WTC11 (cell line): ENCODE measurements around the gene CLDN34. TPM values are rescaled to one million over a fixed set of nuclear protein-coding genes. Genes with fewer than 3 reads are reported as not detected.

Source experiments
- ATAC-seq: fragments of 200-7000 bp; cut with Tn5 transposase; 2 replicates; pipeline ENCODE4 v1.10.0; 2021; ENCODE audit warnings: mild to moderate bottlenecking, moderate library complexity
- CTCF ChIA-PET: fragments of 300-600 bp; sonication (Branson Sonifier 250); formaldehyde crosslinking; loops from one replicate; lab custom pipeline; 2021; ENCODE audit warnings: antibody characterized with exemption; lab: Charles Lee
- POLR2A ChIA-PET: fragments of 350-600 bp; sonication (Branson Sonifier 250); formaldehyde crosslinking; loops from one replicate; lab custom pipeline; 2021; ENCODE audit warnings: antibody characterized with exemption; lab: Charles Lee
- DNase-seq: peaks from one replicate; pipeline ENCODE4 v3.0.0; 2021; ENCODE audit warnings: low spot score
- H3K27ac Mint-ChIP-seq: 2 replicates; pipeline ENCODE4 v1.8.0; 2021; ENCODE audit warnings: mixed read lengths
- H3K27me3 Mint-ChIP-seq: 2 replicates; pipeline ENCODE4 v1.8.0; 2021; ENCODE audit warnings: low read depth, mild to moderate bottlenecking, moderate library complexity, mixed read lengths
- H3K36me3 Mint-ChIP-seq: 2 replicates; pipeline ENCODE4 v1.8.0; 2021; ENCODE audit warnings: mixed read lengths
- H3K4me1 Mint-ChIP-seq: 2 replicates; pipeline ENCODE4 v1.8.0; 2022; ENCODE audit warnings: mixed read lengths
- H3K4me3 Mint-ChIP-seq: 2 replicates; pipeline ENCODE4 v1.8.0; 2021; ENCODE audit warnings: mild to moderate bottlenecking, moderate library complexity, mixed read lengths
- H3K9me3 Mint-ChIP-seq: 2 replicates; pipeline ENCODE4 v1.8.0; 2021; ENCODE audit warnings: mixed read lengths
- ARID4B ChIP-seq: sonication (generic); formaldehyde crosslinking; IDR thresholded peaks from 2 replicates; pipeline ENCODE4 v1.8.0; 2023; ENCODE audit warnings: missing genetic modification reagents, mild to moderate bottlenecking, borderline replicate concordance
- E2F5 ChIP-seq: sonication (generic); formaldehyde crosslinking; IDR thresholded peaks from 2 replicates; pipeline ENCODE4 v1.8.1; 2022; ENCODE audit warnings: mild to moderate bottlenecking, moderate library complexity, missing genetic modification reagents
- ESRRA ChIP-seq: sonication (generic); formaldehyde crosslinking; IDR thresholded peaks from 2 replicates; pipeline ENCODE4 v1.8.1; 2022; ENCODE audit warnings: mild to moderate bottlenecking, missing genetic modification reagents, borderline replicate concordance
- FOXP4 ChIP-seq: sonication (generic); formaldehyde crosslinking; IDR thresholded peaks from 2 replicates; pipeline ENCODE4 v1.8.0; 2022; ENCODE audit warnings: mild to moderate bottlenecking, missing genetic modification reagents
- HMGXB4 ChIP-seq: sonication (generic); formaldehyde crosslinking; IDR thresholded peaks from 2 replicates; pipeline ENCODE4 v1.8.1; 2023; ENCODE audit warnings: mild to moderate bottlenecking, moderate library complexity, missing genetic modification reagents
- IRF1 ChIP-seq: sonication (generic); formaldehyde crosslinking; IDR thresholded peaks from 2 replicates; pipeline ENCODE4 v1.8.0; 2023; ENCODE audit warnings: missing genetic modification reagents
- KAT7 ChIP-seq: sonication (generic); formaldehyde crosslinking; IDR thresholded peaks from 2 replicates; pipeline ENCODE4 v1.8.1; 2023; ENCODE audit warnings: missing genetic modification reagents, mild to moderate bottlenecking, borderline replicate concordance
- PREB ChIP-seq: sonication (generic); formaldehyde crosslinking; IDR thresholded peaks from 2 replicates; pipeline ENCODE4 v1.8.1; 2022; ENCODE audit warnings: mild to moderate bottlenecking, missing genetic modification reagents, moderate library complexity, borderline replicate concordance
- USF1 ChIP-seq: sonication (generic); formaldehyde crosslinking; IDR thresholded peaks from 2 replicates; pipeline ENCODE4 v1.8.0; 2022; ENCODE audit warnings: mild to moderate bottlenecking, missing genetic modification reagents
- ZBTB21 ChIP-seq: sonication (generic); formaldehyde crosslinking; IDR thresholded peaks from 2 replicates; pipeline ENCODE4 v1.8.1; 2023; ENCODE audit warnings: mild to moderate bottlenecking, missing genetic modification reagents, borderline replicate concordance
- ZNF121 ChIP-seq: sonication (generic); formaldehyde crosslinking; IDR thresholded peaks from 2 replicates; pipeline ENCODE4 v1.8.0; 2023; ENCODE audit warnings: missing genetic modification reagents
- ZNF219 ChIP-seq: sonication (generic); formaldehyde crosslinking; IDR thresholded peaks from 2 replicates; pipeline ENCODE4 v1.8.0; 2023; ENCODE audit warnings: missing genetic modification reagents, mild to moderate bottlenecking, borderline replicate concordance
- ZNF423 ChIP-seq: fragments of 250-450 bp; sonication (Bioruptor Pico); IDR thresholded peaks from 2 replicates; pipeline ENCODE4 v2.1.2; 2022; ENCODE audit warnings: mild to moderate bottlenecking, moderate library complexity
- total RNA-seq: library from RNA; stranded (reverse); gene quantifications from 3 replicates; pipeline ENCODE4 v1.2.3, GENCODE V29; 2021
- TF ChIP-seq, protein P1 (sequence below): fragments of 250-450 bp; sonication (Bioruptor Pico); IDR thresholded peaks from 2 replicates; pipeline ENCODE4 v2.1.2; 2022; ENCODE audit warnings: mild to moderate bottlenecking, moderate library complexity
- TF ChIP-seq, protein P2 (sequence below): sonication (generic); formaldehyde crosslinking; IDR thresholded peaks from 2 replicates; pipeline ENCODE4 v1.8.1; 2022; ENCODE audit warnings: low read depth, mild to moderate bottlenecking, moderate library complexity, missing genetic modification reagents, borderline replicate concordance

Gene CLDN34
- total RNA-seq, 1 experiment from 2014 or later, result 0.52 TPM

DNA sequence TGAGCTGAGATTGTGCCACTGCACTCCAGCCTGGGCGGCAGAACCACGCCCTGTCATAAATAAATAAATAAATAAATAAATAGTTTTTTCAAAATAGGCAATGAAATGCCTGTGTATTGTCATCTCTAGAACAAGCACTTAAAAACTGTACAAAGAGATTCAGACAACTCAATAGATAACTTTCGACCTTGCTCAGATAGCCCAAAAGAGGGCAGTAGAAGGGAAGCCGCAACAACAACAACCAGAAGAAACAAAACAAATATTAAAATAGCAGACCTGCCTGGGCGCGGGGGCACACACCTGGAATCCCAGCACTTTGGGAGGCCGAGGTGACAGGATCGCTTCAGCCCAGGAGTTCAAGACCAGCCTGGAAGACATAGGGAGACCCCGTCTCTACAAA is 9.4 kb upstream of the CLDN34 start (continued):
- TF ChIP-seq ARID4B (CRISPR knock-in tag), result no peak
- TF ChIP-seq PREB (CRISPR knock-in tag), result no peak
- TF ChIP-seq E2F5 (CRISPR knock-in tag), result no peak
- no peak for TF ChIP-seq FOXP4 (CRISPR knock-in tag)

DNA sequence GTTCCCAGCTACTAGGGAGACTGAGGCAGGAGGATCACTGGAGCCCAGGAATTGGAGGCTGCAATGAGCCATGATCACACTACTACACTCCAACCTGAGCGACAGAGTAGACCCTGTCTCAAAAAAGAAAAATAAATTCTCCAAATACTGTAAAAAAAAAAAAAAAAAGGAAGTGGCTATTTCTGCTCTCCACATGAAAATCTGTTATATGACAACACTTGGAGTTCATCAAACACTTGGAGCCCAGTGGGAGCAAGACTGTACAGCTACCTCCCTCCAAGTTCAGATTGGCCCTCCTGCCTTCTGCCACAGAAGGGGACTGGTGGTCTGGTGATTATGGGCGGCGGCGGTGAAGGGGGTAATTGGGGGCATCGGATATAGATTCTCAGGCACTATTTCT is 9.0 kb upstream of the CLDN34 start:
- DNase-seq, result no peak
- Mint-ChIP-seq H3K27ac (no peak overlapping the region), H3K4me3 (no peak overlapping the region), H3K36me3 (peaks cover 6% of the 10 kb centered on the region), H3K4me1 (no peaks in the 10 kb centered on the region), H3K9me3 (peaks cover 6% of the 10 kb centered on the region; the same call in 1 of the 2 replicates), H3K27me3 (no peaks in the 10 kb centered on the region)
- no peak for ATAC-seq
- TF ChIP-seq IRF1 (CRISPR knock-in tag), result no peak
- CTCF ChIA-PET, result no interaction called here
- POLR2A ChIA-PET, result no interaction called here

GRCh38 chrX:9961750-9962149 is 5.4 kb upstream of the CLDN34 start:
- H3K4me1 Mint-ChIP-seq, result no peaks in the 10 kb centered on the region
- no peak for DNase-seq
- POLR2A ChIA-PET, result no interaction called here

More at GRCh38 chrX:9961750-9962149, 5.4 kb upstream of the CLDN34 start:
- Mint-ChIP-seq H3K4me3 (no peak overlapping the region), H3K27ac (no peak overlapping the region), H3K27me3 (no peaks in the 10 kb centered on the region; the same call in 1 of the 2 replicates), H3K36me3 (no peaks in the 10 kb centered on the region), H3K9me3 (no peaks in the 10 kb centered on the region)
- CTCF ChIA-PET, result interaction anchor here (0.6 kb wide), 1 partner anchor 261 kb away, joined by 3 read pairs; no protein-coding TSS in a partner anchor
- no peak for ATAC-seq
- no peak for TF ChIP-seq ZNF423 (CRISPR knock-in tag)
- no peak for TF ChIP-seq ZNF121
- TF ChIP-seq KAT7 (CRISPR knock-in tag), result no peak
- no peak for TF ChIP-seq ZBTB21
- no peak for TF ChIP-seq HMGXB4
- TF ChIP-seq, protein P1, sequence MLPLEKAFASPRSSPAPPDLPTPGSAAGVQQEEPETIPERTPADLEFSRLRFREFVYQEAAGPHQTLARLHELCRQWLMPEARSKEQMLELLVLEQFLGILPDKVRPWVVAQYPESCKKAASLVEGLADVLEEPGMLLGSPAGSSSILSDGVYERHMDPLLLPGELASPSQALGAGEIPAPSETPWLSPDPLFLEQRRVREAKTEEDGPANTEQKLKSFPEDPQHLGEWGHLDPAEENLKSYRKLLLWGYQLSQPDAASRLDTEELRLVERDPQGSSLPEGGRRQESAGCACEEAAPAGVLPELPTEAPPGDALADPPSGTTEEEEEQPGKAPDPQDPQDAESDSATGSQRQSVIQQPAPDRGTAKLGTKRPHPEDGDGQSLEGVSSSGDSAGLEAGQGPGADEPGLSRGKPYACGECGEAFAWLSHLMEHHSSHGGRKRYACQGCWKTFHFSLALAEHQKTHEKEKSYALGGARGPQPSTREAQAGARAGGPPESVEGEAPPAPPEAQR (CRISPR knock-in tag), result no peak
- TF ChIP-seq, protein P2, sequence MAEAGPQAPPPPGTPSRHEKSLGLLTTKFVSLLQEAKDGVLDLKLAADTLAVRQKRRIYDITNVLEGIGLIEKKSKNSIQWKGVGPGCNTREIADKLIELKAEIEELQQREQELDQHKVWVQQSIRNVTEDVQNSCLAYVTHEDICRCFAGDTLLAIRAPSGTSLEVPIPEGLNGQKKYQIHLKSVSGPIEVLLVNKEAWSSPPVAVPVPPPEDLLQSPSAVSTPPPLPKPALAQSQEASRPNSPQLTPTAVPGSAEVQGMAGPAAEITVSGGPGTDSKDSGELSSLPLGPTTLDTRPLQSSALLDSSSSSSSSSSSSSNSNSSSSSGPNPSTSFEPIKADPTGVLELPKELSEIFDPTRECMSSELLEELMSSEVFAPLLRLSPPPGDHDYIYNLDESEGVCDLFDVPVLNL (CRISPR knock-in tag), result no peak
- TF ChIP-seq ZNF219 (CRISPR knock-in tag), result no peak
- no peak for TF ChIP-seq ESRRA (CRISPR knock-in tag)
- no peak for TF ChIP-seq E2F5 (CRISPR knock-in tag)
- TF ChIP-seq USF1 (CRISPR knock-in tag), result no peak
